ENCODE measurements around the gene PTPRCAP. TPM values are rescaled to one million over a fixed set of nuclear protein-coding genes. Genes with fewer than 3 reads are reported as not detected.

PTPRCAP gene
- total and polyA plus RNA-seq, 9 of the 15 experiments (the other 6 are each of a cell fraction or from before 2014, with no cell fraction given) = 0.22 to 2.0 (median 1.1) TPM; not detected in 4

DNA sequence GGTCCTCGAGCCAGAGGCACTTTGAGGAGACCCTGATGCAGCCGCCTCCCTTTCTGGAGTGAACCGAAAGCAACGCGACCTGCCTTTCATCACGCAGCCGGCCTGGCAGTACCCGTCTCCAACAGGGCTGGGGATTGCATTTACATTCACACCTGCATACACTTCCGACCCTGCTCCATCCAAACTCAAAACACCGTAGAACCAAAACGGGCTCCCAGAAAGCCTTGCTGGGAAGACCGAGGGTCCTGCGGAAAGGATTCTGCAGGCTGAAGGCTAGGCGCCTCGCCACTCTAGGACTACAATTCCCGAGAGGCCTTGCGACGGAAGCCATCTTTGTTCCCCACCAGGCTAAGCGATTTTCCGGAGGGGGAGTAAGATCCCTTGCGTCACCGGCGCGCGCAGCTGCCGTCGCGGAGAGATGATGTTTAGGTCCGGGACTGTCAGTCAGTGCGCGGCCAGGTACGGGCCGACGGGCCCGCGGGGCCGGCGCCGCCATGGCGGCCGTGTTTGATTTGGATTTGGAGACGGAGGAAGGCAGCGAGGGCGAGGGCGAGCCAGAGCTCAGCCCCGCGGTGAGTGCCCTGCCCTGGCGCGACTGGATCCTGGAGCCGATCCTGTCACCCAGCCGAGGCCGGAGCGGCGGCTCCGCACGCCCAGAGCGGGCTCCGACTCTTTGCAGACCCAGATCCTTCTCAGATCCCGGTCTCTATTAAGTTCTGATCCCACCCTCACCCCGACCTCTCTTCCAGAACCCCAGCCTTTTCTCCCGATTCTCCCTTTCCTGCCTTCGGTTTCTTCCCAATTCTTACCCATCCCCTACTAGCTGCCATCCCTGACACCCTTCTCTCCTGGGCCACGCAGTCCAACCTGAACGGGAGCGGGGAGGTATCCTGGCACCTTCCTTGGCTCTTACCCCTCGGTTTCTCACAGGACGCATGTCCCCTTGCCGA lies 9.2 kb downstream of the PTPRCAP start, which contains the start of gene RPS6KB2 (continued):
- TF ChIP-seq, protein P1, sequence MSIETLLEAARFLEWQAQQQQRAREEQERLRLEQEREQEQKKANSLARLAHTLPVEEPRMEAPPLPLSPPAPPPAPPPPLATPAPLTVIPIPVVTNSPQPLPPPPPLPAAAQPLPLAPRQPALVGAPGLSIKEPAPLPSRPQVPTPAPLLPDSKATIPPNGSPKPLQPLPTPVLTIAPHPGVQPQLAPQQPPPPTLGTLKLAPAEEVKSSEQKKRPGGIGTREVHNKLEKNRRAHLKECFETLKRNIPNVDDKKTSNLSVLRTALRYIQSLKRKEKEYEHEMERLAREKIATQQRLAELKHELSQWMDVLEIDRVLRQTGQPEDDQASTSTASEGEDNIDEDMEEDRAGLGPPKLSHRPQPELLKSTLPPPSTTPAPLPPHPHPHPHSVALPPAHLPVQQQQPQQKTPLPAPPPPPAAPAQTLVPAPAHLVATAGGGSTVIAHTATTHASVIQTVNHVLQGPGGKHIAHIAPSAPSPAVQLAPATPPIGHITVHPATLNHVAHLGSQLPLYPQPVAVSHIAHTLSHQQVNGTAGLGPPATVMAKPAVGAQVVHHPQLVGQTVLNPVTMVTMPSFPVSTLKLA (conservative IDR thresholded peaks at IDR 0.05) = peak; percentile 76 to 91
- TF ChIP-seq GTF2F1 (IDR thresholded peaks at IDR 0.05; ENCODE audit: low read depth, low read length) (no peak), NR1H2 (CRISPR knock-in tag; IDR thresholded peaks at IDR 0.05) (no peak), ARNT (IDR thresholded peaks at IDR 0.05) (no peak), GATAD2A (IDR thresholded peaks at IDR 0.05) (no peak), NUFIP1 (IDR thresholded peaks at IDR 0.05; ENCODE audit: partially characterized antibody) (no peak), SLC30A9 (CRISPR knock-in tag; IDR thresholded peaks at IDR 0.05) (no peak), BDP1 (IDR thresholded peaks at IDR 0.05; ENCODE audit: insufficient read depth, insufficient read length) (no peak), ETV6 (IDR thresholded peaks at IDR 0.05; ENCODE audit: borderline replicate concordance in 1 of 2, low read depth in 2 of 2, low read length in 1 of 2) (no peak), ETV6 (CRISPR knock-in tag; IDR thresholded peaks at IDR 0.05; ENCODE audit: borderline replicate concordance) (no peak), ZSCAN29 (IDR thresholded peaks at IDR 0.05) (no peak), GTF3C2 (IDR thresholded peaks at IDR 0.05; ENCODE audit: borderline replicate concordance, extremely low read depth, insufficient read length) (no peak), EGR1 (conservative IDR thresholded peaks at IDR 0.05) (peak; percentile 84), POU5F1 (IDR thresholded peaks at IDR 0.05; ENCODE audit: borderline replicate concordance, low read depth, low read length, partially characterized antibody) (peak; percentile 72), HIVEP1 (CRISPR knock-in tag; IDR thresholded peaks at IDR 0.05) (no peak), TBP (optimal IDR thresholded peaks at IDR 0.05; ENCODE audit: low read depth, low read length) (peak; percentile 69)
- TF ChIP-seq, protein P2, sequence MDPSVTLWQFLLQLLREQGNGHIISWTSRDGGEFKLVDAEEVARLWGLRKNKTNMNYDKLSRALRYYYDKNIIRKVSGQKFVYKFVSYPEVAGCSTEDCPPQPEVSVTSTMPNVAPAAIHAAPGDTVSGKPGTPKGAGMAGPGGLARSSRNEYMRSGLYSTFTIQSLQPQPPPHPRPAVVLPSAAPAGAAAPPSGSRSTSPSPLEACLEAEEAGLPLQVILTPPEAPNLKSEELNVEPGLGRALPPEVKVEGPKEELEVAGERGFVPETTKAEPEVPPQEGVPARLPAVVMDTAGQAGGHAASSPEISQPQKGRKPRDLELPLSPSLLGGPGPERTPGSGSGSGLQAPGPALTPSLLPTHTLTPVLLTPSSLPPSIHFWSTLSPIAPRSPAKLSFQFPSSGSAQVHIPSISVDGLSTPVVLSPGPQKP (CRISPR knock-in tag; IDR thresholded peaks at IDR 0.05) = no peak
- TF ChIP-seq, protein P3, sequence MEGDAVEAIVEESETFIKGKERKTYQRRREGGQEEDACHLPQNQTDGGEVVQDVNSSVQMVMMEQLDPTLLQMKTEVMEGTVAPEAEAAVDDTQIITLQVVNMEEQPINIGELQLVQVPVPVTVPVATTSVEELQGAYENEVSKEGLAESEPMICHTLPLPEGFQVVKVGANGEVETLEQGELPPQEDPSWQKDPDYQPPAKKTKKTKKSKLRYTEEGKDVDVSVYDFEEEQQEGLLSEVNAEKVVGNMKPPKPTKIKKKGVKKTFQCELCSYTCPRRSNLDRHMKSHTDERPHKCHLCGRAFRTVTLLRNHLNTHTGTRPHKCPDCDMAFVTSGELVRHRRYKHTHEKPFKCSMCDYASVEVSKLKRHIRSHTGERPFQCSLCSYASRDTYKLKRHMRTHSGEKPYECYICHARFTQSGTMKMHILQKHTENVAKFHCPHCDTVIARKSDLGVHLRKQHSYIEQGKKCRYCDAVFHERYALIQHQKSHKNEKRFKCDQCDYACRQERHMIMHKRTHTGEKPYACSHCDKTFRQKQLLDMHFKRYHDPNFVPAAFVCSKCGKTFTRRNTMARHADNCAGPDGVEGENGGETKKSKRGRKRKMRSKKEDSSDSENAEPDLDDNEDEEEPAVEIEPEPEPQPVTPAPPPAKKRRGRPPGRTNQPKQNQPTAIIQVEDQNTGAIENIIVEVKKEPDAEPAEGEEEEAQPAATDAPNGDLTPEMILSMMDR (IDR thresholded peaks at IDR 0.05 in 2 of 3, conservative IDR thresholded peaks at IDR 0.05 in 1 of 3; ENCODE audit: insufficient read depth in 2 of 3, low read depth in 1 of 3, low read length in 3 of 3) = no peak
- TF ChIP-seq, protein P4, sequence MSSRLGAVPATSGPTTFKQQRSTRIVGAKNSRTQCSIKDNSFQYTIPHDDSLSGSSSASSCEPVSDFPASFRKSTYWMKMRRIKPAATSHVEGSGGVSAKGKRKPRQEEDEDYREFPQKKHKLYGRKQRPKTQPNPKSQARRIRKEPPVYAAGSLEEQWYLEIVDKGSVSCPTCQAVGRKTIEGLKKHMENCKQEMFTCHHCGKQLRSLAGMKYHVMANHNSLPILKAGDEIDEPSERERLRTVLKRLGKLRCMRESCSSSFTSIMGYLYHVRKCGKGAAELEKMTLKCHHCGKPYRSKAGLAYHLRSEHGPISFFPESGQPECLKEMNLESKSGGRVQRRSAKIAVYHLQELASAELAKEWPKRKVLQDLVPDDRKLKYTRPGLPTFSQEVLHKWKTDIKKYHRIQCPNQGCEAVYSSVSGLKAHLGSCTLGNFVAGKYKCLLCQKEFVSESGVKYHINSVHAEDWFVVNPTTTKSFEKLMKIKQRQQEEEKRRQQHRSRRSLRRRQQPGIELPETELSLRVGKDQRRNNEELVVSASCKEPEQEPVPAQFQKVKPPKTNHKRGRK (tag; IDR thresholded peaks at IDR 0.05) = no peak
